COLO668 (cell line): ENCODE measurements around the gene FAR1.

ENCODE experiments used
- DNase-seq: peaks from one replicate; lab custom pipeline; 2025; ENCODE audit not compliant: unreplicated experiment; lab: John Stamatoyannopoulos, UW

FAR1 gene

GRCh38 chr11:13669544-13670488 lies 1.3 kb downstream of the FAR1 start:
- DNase-seq: no peak

GRCh38 chr11:13672576-13673210 lies 4.2 kb downstream of the FAR1 start:
- DNase-seq: no peak

- no peak for DNase-seq
Measured at GRCh38 chr11:13674799-13675509, 6.5 kb downstream of the FAR1 start.

GRCh38 chr11:13676576-13676975 lies 8.1 kb downstream of the FAR1 start:
- no peak for DNase-seq

- no peak for DNase-seq
Measured at GRCh38 chr11:13679768-13680167, 11.3 kb downstream of the FAR1 start.

GRCh38 chr11:13680501-13681264 lies 12.2 kb downstream of the FAR1 start:
- DNase-seq: no peak

GRCh38 chr11:13681446-13681845 lies 13.0 kb downstream of the FAR1 start:
- no peak for DNase-seq

GRCh38 chr11:13682212-13682611 lies 13.7 kb downstream of the FAR1 start:
- no peak for DNase-seq

- no peak for DNase-seq
Measured at GRCh38 chr11:13685461-13686108, 17.1 kb downstream of the FAR1 start.

- no peak for DNase-seq
Measured at GRCh38 chr11:13686776-13687175, 18.3 kb downstream of the FAR1 start.

- DNase-seq: no peak
Measured at GRCh38 chr11:13687271-13687670, 18.8 kb downstream of the FAR1 start.

GRCh38 chr11:13691286-13691899 lies 22.9 kb downstream of the FAR1 start:
- DNase-seq: no peak

GRCh38 chr11:13692172-13692571 lies 23.7 kb downstream of the FAR1 start:
- no peak for DNase-seq

- no peak for DNase-seq
Measured at GRCh38 chr11:13694115-13694514, 25.6 kb downstream of the FAR1 start.

GRCh38 chr11:13695886-13696285 lies 27.4 kb downstream of the FAR1 start:
- no peak for DNase-seq

GRCh38 chr11:13697710-13698109 lies 29.2 kb downstream of the FAR1 start:
- no peak for DNase-seq

GRCh38 chr11:13698132-13698531 lies 29.7 kb downstream of the FAR1 start:
- DNase-seq: no peak

- no peak for DNase-seq
Measured at GRCh38 chr11:13699041-13699440, 30.6 kb downstream of the FAR1 start.

- no peak for DNase-seq
Measured at GRCh38 chr11:13699870-13700269, 31.4 kb downstream of the FAR1 start.

- no peak for DNase-seq
Measured at GRCh38 chr11:13701506-13701905, 33.0 kb downstream of the FAR1 start.
